HG03520 (cell line): Measurements from ENCODE around the gene ECT2L.

Experiments
- ATAC-seq: cut with Tn5 transposase; IDR thresholded peaks from one replicate; pipeline ENCODE4 v1.9.1; 2021; ENCODE audit warnings: mild to moderate bottlenecking, moderate library complexity; ENCODE audit not compliant: unreplicated experiment

ECT2L gene

GRCh38 chr6:138849791-138850190 lies 53.9 kb downstream of the ECT2L start:
- no peak for ATAC-seq

- ATAC-seq: no peak
Observed at GRCh38 chr6:138856654-138857053, 60.8 kb downstream of the ECT2L start.

DNA sequence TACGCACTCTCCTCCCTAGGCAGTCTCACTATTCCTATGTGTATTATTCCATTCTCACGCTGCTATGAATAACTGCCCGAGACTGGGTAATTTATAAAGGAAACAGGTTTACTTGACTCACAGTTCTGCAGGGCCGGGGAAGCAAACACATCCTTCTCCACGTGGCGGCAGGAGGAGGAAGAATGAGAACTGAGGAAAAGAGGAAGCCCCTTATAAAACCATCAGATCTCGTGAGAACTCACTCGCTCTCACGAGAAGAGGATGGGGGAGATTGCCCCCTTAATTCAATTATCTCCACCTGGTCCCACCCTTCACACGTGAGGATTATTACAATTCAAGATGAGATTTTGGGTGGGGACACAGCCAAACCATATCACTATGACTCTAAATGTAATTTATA lies 61.9 kb downstream of the ECT2L start:
- no peak for ATAC-seq

DNA sequence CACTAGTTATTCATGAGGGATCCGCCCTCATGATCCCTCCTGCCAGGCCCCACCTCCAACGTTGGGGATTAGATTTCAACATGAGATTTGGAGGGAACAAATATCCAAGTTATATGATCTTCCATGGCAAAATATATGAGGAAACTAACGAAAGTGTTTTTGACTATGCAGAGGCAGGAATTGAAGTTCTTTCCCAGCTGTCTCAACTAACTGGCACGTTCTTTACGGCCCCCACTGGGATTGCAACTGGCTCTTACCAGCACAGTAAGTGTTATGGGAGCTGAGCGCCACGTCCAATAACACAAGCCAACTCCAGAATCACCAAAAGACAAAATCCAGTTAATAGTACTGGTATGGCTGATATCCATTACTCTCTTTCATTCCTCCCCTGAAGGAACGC lies 66.6 kb downstream of the ECT2L start:
- no peak for ATAC-seq

DNA sequence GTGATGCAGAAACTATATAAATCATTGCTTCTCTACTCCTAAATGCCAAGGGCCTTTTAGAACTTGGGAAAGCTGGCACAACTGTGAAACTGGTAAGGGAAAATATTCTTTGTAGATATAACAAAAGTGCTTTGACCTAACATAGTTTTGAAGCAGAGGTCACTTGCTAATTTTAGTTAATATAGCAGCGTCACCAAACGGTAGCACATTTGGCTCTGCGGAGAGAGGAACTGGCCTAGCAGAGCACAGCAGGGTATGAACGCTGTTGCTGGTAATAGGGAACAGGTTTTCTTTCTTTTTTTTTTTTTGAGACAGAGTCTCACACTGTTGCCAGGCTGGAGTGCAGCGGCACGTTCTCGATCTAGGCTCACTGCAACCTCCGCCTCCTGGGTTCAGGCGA lies 67.4 kb downstream of the ECT2L start:
- ATAC-seq: no peak

- ATAC-seq: no peak
Observed at GRCh38 chr6:138864343-138864890, 68.5 kb downstream of the ECT2L start.

DNA sequence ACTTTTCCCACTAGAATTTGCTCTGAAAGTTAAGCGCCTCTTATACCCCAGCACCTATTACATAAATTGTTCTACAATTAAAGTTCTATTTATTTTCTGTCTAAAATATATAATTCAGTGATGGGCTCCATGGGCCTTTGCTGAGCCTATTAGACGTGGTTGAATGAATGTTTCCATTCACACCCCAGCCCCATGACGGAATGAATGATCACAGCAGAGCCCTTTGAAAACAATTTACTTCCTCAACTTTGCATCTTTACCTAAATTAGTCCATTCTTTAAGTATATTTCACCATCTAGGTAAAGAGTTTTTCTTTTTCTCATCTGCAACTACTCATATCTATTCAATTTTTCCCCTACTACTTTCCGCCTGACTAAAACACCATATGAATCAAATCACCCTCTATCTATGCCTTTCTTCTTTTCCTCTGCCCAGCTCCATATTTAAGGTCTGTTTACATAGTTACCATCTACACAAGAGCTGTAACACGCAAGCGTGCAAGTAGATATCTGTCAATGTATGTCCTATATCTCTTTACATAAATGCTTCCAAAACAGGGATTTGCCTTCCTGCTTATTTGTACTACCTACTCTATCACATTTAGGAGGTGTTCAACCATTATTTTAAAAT lies 69.7 kb downstream of the ECT2L start:
- ATAC-seq: no peak

- no peak for ATAC-seq
Observed at GRCh38 chr6:138868181-138868580, 72.3 kb downstream of the ECT2L start.

DNA sequence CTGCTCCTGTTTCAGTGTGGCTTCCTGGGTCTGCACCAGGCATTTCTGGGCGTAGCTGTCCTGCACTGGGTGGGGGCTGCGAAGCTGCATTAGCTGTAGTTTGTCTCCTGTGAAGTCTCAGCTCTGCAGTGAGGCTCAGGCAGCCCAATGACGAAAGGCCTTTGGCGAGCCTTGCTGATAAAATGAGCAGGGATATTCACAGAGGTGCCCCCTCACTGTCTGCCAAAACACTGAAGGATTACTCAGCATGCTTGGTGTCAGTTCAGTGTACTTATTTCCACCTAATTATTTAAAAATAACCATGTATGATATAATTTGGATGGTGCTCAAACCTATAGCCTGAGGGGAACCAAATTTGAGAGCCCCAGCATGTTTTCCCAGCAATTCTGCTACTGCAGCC lies 73.5 kb downstream of the ECT2L start:
- ATAC-seq: no peak

DNA sequence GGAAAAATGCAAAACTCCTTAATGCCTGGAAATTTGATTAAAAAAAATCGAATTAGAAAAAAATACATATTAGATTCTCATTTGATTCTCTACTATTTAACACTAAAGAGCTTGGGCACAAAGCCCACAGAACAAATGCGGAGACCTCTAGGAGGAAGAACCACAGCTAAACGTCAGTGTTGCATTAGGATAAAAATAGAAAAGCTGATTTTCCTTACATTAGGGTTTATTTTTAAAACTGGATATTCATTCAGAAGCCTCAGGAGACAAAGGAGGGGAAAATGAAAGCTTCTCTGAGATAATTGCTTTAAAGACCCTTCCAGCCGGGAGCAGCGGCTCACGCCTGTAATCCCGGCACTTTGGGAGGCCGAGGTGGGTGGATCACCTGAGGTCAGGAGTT lies 77.3 kb downstream of the ECT2L start:
- no peak for ATAC-seq

DNA sequence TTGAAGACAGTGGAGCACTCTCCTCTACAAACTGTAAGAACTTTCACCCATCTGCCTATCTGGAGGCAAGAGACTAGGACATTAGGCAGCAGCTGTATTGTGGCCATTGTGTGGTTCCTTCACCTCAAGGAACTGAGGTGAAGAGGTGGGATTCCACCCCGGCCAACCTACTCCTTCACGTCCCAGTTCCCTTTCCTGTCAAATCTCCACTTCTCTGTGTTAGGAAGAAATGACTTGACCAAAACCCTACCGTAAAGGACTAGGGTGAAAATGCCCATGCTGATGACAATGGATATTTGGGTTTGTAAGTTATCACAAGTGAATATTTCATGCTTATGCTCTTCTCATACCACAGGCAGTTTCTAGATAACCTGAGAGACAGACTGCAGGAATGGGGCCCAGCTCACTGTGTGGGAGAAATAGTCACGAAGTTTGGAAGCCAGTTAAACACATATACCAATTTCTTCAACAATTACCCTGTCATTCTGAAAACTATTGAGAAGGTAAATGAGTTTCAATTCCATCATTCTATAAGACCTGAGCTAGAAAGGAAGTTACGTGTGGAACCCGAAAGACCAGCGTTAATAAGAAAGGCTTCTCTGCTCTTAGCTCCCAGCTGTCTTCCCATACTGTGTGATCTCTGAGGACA lies 86.6 kb downstream of the ECT2L start:
- peak; percentile 64 for ATAC-seq

GRCh38 chr6:138885156-138885819 lies 89.4 kb downstream of the ECT2L start:
- ATAC-seq: no peak

DNA sequence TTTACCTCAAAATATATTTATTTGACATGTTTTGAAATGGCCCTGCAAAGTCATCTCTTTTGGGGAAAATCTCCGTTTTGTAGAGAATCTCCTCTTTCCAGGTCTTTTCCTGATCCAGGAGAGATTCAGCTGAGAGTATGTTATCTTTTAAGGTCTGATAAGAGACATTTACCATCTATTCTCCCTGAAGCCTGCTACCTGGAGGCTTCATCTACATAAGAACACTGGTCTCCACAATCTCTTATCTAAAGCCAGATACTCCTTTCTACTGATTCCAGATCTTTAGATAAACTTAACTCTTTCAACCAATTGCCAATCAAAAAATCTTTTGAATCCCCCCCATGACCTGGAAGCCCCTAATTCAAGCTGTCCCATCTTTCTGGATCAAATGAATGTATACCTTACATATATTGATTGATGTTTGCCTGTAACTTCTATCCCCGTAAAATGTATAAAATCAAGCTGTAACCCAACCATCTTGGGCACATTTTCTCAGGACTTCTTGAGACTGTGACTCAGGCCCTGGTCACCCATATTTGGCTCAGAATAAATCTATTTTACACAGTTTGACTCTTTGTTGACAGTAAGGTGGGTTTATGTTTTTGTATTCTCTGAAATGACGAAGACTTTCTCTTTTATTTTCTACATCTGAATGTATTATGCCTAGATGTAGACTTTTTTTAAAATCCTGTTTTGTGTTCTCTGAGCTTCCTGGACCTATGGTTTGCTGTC lies 95.5 kb downstream of the ECT2L start:
- ATAC-seq: no peak

DNA sequence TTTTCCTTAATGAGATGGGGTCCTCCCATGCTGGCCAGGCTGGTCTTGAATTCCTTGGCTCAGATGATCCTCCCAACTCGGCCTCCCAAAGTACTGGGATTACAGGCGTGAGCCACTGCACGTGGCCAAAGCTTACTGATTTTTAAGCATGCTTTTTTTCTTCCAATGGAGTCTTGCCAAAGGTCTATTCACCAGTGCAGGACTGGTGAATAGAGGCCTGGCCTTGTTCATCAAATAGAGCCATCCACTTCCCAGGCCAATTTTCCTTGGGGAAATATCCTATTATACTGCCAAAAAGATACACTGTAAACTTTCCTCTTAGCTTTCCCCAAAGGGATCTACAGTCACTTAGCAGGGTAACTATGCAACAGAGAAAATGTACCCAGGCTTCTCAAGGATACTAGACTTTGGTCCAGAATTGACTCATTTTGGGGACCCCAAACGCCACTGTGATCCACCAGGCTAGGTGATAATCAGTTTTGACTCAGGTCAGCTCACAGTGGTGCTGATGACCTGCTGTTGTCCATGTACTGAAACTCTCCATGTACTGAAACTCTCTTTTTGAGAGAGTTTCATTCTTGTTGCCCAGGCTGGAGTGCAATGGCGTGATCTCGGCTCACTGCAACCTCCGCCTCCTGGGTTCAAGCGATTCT lies 100.3 kb downstream of the ECT2L start:
- no peak for ATAC-seq

- no peak for ATAC-seq
Observed at GRCh38 chr6:138897031-138897430, 101.1 kb downstream of the ECT2L start.

DNA sequence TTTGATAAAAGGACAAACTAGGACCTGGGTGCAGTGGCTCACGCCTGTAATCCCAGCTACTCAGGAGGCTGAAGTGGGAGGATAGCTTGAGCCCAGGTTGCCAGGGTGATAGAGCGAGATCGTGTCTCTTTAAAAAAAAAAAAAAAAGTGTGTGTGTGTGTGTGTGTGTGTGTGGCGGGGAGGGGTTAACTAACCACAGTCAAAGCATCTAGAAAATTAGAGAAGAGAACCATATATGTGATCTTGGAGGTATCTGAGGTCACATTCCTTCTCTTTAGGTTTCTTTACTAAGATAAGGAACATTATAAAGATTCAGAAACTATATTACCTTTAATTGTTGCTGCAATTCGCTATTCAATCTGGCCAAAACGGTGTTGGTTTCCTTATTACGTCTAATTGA lies 111.3 kb downstream of the ECT2L start:
- no peak for ATAC-seq

- no peak for ATAC-seq
Observed at GRCh38 chr6:138909511-138909910, 113.6 kb downstream of the ECT2L start.

DNA sequence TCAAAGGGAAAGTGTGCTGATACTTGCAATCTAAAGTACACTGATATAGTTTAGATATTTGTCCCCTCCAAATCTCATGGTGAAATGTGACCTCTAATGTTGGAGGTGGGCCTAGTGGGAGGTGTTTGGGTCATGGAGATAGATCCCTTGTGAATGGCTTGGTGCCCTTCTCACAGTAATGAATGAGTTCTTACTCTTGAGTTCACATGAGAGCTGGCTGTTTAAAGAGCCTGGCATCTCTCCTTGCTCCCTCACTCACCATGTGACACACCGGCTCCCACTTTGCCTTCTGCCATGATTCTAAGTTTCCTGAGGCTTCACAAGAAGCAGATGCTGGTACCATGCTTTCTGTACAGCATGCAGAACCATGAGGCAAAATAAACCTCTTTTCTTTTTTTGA lies 114.1 kb downstream of the ECT2L start:
- no peak for ATAC-seq

DNA sequence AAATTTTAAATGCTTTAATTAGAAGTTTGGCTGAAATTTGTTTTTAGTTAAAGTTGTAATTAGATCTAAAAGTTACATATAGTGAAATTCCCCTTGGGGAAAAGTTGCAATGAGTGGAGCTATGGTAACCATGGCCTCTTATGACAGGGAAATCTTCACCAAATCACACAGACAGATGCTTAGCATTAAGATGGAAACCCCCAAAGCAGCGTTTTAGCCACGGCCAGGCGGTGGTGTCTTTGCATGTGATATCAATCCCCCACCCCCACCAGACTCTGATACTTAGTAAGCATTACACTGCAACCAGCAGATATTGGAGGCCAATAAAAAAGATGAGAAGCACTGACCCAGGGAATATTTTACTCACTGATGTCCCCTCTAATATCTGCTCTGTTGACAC lies 116.4 kb downstream of the ECT2L start:
- no peak for ATAC-seq

DNA sequence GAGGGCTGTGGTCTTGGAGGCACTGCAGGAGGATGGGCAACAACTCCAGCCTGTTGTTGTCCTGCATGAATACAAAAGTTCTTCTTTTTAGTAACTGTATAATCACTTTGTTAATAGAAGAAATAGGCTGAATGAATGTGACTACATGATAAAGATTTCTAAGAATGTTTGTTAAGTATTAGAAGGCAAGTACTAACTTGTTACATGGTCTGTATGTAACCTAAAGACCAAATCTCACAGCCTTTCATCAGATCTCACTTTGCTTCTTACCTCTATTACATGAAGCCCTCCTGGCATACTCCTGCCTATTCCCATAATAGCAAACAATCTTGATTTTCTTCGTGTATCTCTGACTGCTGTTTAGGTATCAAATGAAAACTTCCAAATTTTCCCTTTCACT lies 118.8 kb downstream of the ECT2L start:
- ATAC-seq: no peak

DNA sequence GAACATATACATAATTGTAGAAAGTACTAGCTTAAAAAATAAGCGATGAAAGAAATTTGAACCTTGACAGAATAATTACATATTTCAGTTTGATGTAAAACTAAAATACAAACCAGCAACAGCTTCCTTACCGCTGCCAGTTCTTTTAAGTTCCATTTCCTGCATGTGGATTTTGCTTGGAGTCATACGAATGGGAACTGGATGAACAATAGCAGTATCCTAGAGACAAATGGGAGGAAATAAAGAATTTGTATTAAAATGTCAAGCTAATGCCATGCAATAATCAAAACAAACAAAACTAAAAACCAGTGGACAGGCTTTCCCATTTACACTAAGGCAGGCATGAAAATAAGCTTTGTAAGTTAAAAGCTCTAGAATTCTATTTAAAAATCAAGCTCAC lies 125.0 kb downstream of the ECT2L start:
- no peak for ATAC-seq
